Liver (tissue), 9 donors: Measurements from ENCODE around the gene SERPINA5. TPM values are rescaled to one million over a fixed set of nuclear protein-coding genes. Genes with fewer than 3 reads are reported as not detected.

Experiments
- DNase-seq: peaks from one replicate; pipeline ENCODE4 v3.0.0-alpha.2; 2017; ENCODE audit warnings: low spot score
- H3K27ac ChIP-seq, 2 donors: one replicate each; pipeline ENCODE4 v1.7.0; 2013; ENCODE audit warnings: inconsistent platforms in 2 of 2, low read length in 2 of 2, control low read depth in 1 of 2, low read depth in 1 of 2, mild to moderate bottlenecking in 1 of 2
- H3K27me3 ChIP-seq, 4 donors: one replicate each; pipeline versions ENCODE4 v1.6.1 to v1.7.0; 2013; ENCODE audit warnings: low read length in 3 of 4, inconsistent platforms in 1 of 4, mild to moderate bottlenecking in 1 of 4, moderate library complexity in 1 of 4; ENCODE audit not compliant: control insufficient read depth in 4 of 4, insufficient read depth in 4 of 4
- H3K36me3 ChIP-seq, 4 donors: one replicate each; pipeline versions ENCODE4 v1.6.1 to v1.7.0; 2013; ENCODE audit warnings: low read length in 3 of 4, mild to moderate bottlenecking in 3 of 4, low read depth in 1 of 4, moderate library complexity in 1 of 4; ENCODE audit not compliant: control insufficient read depth in 4 of 4, insufficient read depth in 3 of 4
- H3K4me1 ChIP-seq, 4 donors: one replicate each; pipeline versions ENCODE4 v1.6.1 to v1.7.0; 2013; ENCODE audit warnings: low read length in 3 of 4, mild to moderate bottlenecking in 3 of 4, moderate library complexity in 1 of 4; ENCODE audit not compliant: control insufficient read depth in 4 of 4, insufficient read depth in 4 of 4
- H3K4me3 ChIP-seq, 3 donors: one replicate each; pipeline versions ENCODE4 v1.6.1 to v1.7.0; 2013; ENCODE audit warnings: low read length in 3 of 3, control low read depth in 1 of 3, low read depth in 1 of 3, mild to moderate bottlenecking in 1 of 3
- H3K9ac ChIP-seq, 2 donors: one replicate each; pipeline ENCODE4 v1.7.0; 2013; ENCODE audit warnings: low read length in 2 of 2, mild to moderate bottlenecking in 2 of 2, moderate library complexity in 2 of 2, control low read depth in 1 of 2, low read depth in 1 of 2
- H3K9me3 ChIP-seq, 4 donors: one replicate each; pipeline versions ENCODE4 v1.6.1 to v1.7.0; 2013; ENCODE audit warnings: low read length in 3 of 4; ENCODE audit not compliant: control insufficient read depth in 4 of 4
- EGR1 ChIP-seq, 2 donors: IDR thresholded peaks; 2 replicates each; pipeline ENCODE4 v1.6.1; 2016 to 2018; ENCODE audit warnings: antibody characterized with exemption in 2 of 2, low read depth in 2 of 2
- FOXA1 ChIP-seq: IDR thresholded peaks from 2 replicates; pipeline ENCODE4 v1.6.1; 2016; ENCODE audit warnings: antibody characterized with exemption
- FOXA2 ChIP-seq: IDR thresholded peaks from 2 replicates; pipeline ENCODE4 v1.6.1; 2016; ENCODE audit warnings: antibody characterized with exemption
- GABPA ChIP-seq, 2 donors: IDR thresholded peaks in 1 of 2; conservative IDR thresholded peaks in 1 of 2; 2 replicates each; pipeline ENCODE4 v1.6.1; 2016; ENCODE audit warnings: antibody characterized with exemption in 2 of 2, mild to moderate bottlenecking in 1 of 2, moderate library complexity in 1 of 2
- HNF4A ChIP-seq, 2 donors: conservative IDR thresholded peaks; 2 replicates each; pipeline ENCODE4 v1.6.1; 2016; ENCODE audit warnings: antibody characterized with exemption in 2 of 2, mild to moderate bottlenecking in 2 of 2
- HNF4G ChIP-seq: IDR thresholded peaks from 2 replicates; pipeline ENCODE4 v1.6.1; 2016; ENCODE audit warnings: antibody characterized with exemption
- JUND ChIP-seq, 2 donors: IDR thresholded peaks; 2 replicates each; pipeline ENCODE4 v1.6.1; 2016; ENCODE audit warnings: antibody characterized with exemption in 2 of 2
- NR2F2 ChIP-seq: IDR thresholded peaks from 2 replicates; pipeline ENCODE4 v1.6.1; 2016; ENCODE audit warnings: antibody characterized with exemption
- RAD21 ChIP-seq, 2 donors: IDR thresholded peaks; 2 replicates each; pipeline ENCODE4 v1.6.1; 2016; ENCODE audit warnings: antibody characterized with exemption in 2 of 2, mild to moderate bottlenecking in 2 of 2
- RXRA ChIP-seq, 2 donors: IDR thresholded peaks; 2 replicates each; pipeline ENCODE4 v1.6.1; 2017 to 2018; ENCODE audit warnings: antibody characterized with exemption in 2 of 2, mild to moderate bottlenecking in 1 of 2
- SP1 ChIP-seq: IDR thresholded peaks from 2 replicates; pipeline ENCODE4 v1.6.1; 2018; ENCODE audit warnings: antibody characterized with exemption, mild to moderate bottlenecking
- TAF1 ChIP-seq: conservative IDR thresholded peaks from 2 replicates; pipeline ENCODE4 v1.6.1; 2016; ENCODE audit warnings: antibody characterized with exemption, mild to moderate bottlenecking
- YY1 ChIP-seq: IDR thresholded peaks from 2 replicates; pipeline ENCODE4 v1.6.1; 2016; ENCODE audit warnings: antibody characterized with exemption, mild to moderate bottlenecking
- WGBS: extraction: QIAGEN DNeasy Blood & Tissue Kit; methylation state at CpG from one replicate; pipeline ENCODE4 v1.1.7; 2013; 5-methylcytosine and 5-hydroxymethylcytosine counted together
- polyA plus RNA-seq, 2 donors: library from polyadenylated mRNA; stranded (reverse) in 1 of 2; unstranded in 1 of 2; fragments of 200-250 nt in 1 of 2; fragments of >200 nt in 1 of 2; fragmentation: Nextera tagmentation in 1 of 2; extraction: Ambion mirVana in 1 of 2; gene quantifications; one replicate each; pipeline versions ENCODE4 v1.2.1 to v1.2.3, GENCODE V29; 2013 to 2015
- total RNA-seq, 2 donors: library from RNA; depleted of rRNA; stranded (reverse); fragments of >200 nt; gene quantifications; one replicate each; pipeline ENCODE4 v1.2.3, GENCODE V29; 2014
- TF ChIP-seq, protein P1 (sequence below): IDR thresholded peaks from 2 replicates; pipeline ENCODE4 v1.6.1; 2016; ENCODE audit warnings: antibody characterized with exemption, mild to moderate bottlenecking
- TF ChIP-seq, protein P2 (sequence below): IDR thresholded peaks from 2 replicates; pipeline ENCODE4 v1.6.1; 2016; ENCODE audit warnings: antibody characterized with exemption
- TF ChIP-seq, protein P3 (sequence below): IDR thresholded peaks from 2 replicates; pipeline ENCODE4 v1.6.1; 2016; ENCODE audit warnings: antibody characterized with exemption
- TF ChIP-seq, protein P4 (sequence below): fragments of 150-350 bp; IDR thresholded peaks from 2 replicates; pipeline ENCODE4 v1.5.1; 2017; ENCODE audit warnings: improper control_type of control experiment, low read depth, low read length; ENCODE audit not compliant: missing input control
- TF ChIP-seq, protein P5 (sequence below): IDR thresholded peaks from 2 replicates; pipeline ENCODE4 v1.6.1; 2016; ENCODE audit warnings: antibody characterized with exemption
- donor health status: healthy.
- donor health status: healthy.
- donor health status: healthy.
- donor health status: healthy.
- donor health status: healthy.

Gene SERPINA5
- total and polyA plus RNA-seq, 4 donors: 37.0 to 250 (median 84.0) TPM

DNA sequence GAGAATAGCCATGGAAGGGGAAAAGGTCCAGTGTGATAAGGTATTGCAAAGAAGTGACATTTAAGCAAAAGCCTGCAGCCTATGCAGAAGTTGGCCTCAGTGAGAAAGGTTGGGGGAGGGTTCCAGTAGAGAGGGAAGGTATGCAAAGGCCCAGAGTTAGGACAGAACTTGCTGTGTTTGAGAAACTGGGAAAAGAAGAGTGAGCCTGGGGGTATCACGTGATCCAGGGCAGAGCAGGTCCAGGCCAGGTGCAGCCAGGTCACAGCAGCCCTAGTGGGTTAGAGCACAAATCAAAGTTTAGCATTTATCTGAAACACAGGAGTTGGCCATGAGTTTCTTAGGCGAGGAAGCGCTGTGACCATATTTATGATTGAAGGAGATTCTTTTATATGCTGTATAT is 1.6 kb downstream of the SERPINA5 start:
- Histone ChIP-seq H3K27me3 (no peaks in the 10 kb centered on the region), H3K4me1 (peaks cover 15 to 78% (median 63%) of the 10 kb centered on the region in 4 donors), H3K36me3 (peaks cover 0 to 8% (median 0%) of the 10 kb centered on the region in 4 donors), H3K9me3 (no peaks in the 10 kb centered on the region), H3K27ac (peak overlapping the region; percentile 52 to 65), H3K4me3 (peak overlapping the region in 2 of 3 donors; percentile 78 to 79), H3K9ac (peak overlapping the region in 1 of 2 donors; percentile 65)
- TF ChIP-seq SP1 (no peak), EGR1 (IDR thresholded peaks at IDR 0.05; ENCODE audit: low read depth in 2 of 2) (no peak), FOXA2 (no peak), FOXA1 (no peak), YY1 (no peak), JUND (IDR thresholded peaks at IDR 0.05) (peak in 1 of 2 donors; percentile 44), HNF4A (conservative IDR thresholded peaks at IDR 0.05) (peak; percentile 70 to 89), RAD21 (IDR thresholded peaks at IDR 0.05) (peak; percentile 18 to 46), GABPA (IDR thresholded peaks at IDR 0.05 in 1 of 2, conservative IDR thresholded peaks at IDR 0.05 in 1 of 2) (no peak), TAF1 (no peak), NR2F2 (no peak), HNF4G (no peak), RXRA (IDR thresholded peaks at IDR 0.05) (peak; percentile 83 to 90)
- TF ChIP-seq, protein P1, sequence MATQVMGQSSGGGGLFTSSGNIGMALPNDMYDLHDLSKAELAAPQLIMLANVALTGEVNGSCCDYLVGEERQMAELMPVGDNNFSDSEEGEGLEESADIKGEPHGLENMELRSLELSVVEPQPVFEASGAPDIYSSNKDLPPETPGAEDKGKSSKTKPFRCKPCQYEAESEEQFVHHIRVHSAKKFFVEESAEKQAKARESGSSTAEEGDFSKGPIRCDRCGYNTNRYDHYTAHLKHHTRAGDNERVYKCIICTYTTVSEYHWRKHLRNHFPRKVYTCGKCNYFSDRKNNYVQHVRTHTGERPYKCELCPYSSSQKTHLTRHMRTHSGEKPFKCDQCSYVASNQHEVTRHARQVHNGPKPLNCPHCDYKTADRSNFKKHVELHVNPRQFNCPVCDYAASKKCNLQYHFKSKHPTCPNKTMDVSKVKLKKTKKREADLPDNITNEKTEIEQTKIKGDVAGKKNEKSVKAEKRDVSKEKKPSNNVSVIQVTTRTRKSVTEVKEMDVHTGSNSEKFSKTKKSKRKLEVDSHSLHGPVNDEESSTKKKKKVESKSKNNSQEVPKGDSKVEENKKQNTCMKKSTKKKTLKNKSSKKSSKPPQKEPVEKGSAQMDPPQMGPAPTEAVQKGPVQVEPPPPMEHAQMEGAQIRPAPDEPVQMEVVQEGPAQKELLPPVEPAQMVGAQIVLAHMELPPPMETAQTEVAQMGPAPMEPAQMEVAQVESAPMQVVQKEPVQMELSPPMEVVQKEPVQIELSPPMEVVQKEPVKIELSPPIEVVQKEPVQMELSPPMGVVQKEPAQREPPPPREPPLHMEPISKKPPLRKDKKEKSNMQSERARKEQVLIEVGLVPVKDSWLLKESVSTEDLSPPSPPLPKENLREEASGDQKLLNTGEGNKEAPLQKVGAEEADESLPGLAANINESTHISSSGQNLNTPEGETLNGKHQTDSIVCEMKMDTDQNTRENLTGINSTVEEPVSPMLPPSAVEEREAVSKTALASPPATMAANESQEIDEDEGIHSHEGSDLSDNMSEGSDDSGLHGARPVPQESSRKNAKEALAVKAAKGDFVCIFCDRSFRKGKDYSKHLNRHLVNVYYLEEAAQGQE: no peak
- TF ChIP-seq, protein P2, sequence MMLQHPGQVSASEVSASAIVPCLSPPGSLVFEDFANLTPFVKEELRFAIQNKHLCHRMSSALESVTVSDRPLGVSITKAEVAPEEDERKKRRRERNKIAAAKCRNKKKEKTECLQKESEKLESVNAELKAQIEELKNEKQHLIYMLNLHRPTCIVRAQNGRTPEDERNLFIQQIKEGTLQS: peak; percentile 23
- TF ChIP-seq, protein P3, sequence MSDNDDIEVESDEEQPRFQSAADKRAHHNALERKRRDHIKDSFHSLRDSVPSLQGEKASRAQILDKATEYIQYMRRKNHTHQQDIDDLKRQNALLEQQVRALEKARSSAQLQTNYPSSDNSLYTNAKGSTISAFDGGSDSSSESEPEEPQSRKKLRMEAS: peak; percentile 58
- TF ChIP-seq, protein P4, sequence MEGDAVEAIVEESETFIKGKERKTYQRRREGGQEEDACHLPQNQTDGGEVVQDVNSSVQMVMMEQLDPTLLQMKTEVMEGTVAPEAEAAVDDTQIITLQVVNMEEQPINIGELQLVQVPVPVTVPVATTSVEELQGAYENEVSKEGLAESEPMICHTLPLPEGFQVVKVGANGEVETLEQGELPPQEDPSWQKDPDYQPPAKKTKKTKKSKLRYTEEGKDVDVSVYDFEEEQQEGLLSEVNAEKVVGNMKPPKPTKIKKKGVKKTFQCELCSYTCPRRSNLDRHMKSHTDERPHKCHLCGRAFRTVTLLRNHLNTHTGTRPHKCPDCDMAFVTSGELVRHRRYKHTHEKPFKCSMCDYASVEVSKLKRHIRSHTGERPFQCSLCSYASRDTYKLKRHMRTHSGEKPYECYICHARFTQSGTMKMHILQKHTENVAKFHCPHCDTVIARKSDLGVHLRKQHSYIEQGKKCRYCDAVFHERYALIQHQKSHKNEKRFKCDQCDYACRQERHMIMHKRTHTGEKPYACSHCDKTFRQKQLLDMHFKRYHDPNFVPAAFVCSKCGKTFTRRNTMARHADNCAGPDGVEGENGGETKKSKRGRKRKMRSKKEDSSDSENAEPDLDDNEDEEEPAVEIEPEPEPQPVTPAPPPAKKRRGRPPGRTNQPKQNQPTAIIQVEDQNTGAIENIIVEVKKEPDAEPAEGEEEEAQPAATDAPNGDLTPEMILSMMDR: peak; percentile 1
- TF ChIP-seq, protein P5, sequence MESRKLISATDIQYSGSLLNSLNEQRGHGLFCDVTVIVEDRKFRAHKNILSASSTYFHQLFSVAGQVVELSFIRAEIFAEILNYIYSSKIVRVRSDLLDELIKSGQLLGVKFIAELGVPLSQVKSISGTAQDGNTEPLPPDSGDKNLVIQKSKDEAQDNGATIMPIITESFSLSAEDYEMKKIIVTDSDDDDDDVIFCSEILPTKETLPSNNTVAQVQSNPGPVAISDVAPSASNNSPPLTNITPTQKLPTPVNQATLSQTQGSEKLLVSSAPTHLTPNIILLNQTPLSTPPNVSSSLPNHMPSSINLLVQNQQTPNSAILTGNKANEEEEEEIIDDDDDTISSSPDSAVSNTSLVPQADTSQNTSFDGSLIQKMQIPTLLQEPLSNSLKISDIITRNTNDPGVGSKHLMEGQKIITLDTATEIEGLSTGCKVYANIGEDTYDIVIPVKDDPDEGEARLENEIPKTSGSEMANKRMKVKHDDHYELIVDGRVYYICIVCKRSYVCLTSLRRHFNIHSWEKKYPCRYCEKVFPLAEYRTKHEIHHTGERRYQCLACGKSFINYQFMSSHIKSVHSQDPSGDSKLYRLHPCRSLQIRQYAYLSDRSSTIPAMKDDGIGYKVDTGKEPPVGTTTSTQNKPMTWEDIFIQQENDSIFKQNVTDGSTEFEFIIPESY: peak; percentile 21
- no peak for DNase-seq
- 41% methylated on average over 3 of the region's 3 CpGs for WGBS
